Endothelial cell of umbilical vein (primary cell): ENCODE results near the gene MYO18A. TPM values are rescaled to one million over a fixed set of nuclear protein-coding genes. Genes with fewer than 3 reads are reported as not detected.

Experiments
- BruUV-seq: library from RNA; stranded (reverse); fragments of 400-500 nt; replicated peaks from 2 replicates; lab custom pipeline; 2021; lab: Mats Ljungman, UMichigan
- CTCF ChIA-PET: fragments of 300-600, 350-600 bp; sonication (Branson Sonifier 250); formaldehyde crosslinking; loops from one replicate; lab custom pipeline; 2021; ENCODE audit warnings: antibody characterized with exemption, inconsistent platforms; lab: Charles Lee
- POLR2A ChIA-PET: fragments of 300-600, 350-600 bp; sonication (Branson Sonifier 250); formaldehyde crosslinking; loops from one replicate; lab custom pipeline; 2021; ENCODE audit warnings: antibody characterized with exemption, inconsistent platforms; lab: Charles Lee
- DNase-seq: peaks from one replicate; pipeline ENCODE4 v3.0.0-alpha.2; 2011; ENCODE audit warnings: low read depth, low spot score
- FAIRE-seq: peaks from 2 replicates; lab custom pipeline; 2011; peaks lifted over from hg19 to GRCh38; lab: Jason Lieb, UNC
- H2AFZ ChIP-seq: 2 replicates; pipeline ENCODE4 v1.6.0; 2012; ENCODE audit warnings: low read depth, low read length, control low read depth, inconsistent platforms
- H3K27ac ChIP-seq: 2 replicates; pipeline ENCODE4 v1.5.1; 2011; ENCODE audit warnings: low read depth, mild to moderate bottlenecking, control low read depth, low read length, moderate library complexity; ENCODE audit not compliant: insufficient read depth
- H3K27me3 ChIP-seq, 2 experiments: 2 replicates each; pipeline versions ENCODE4 v1.6.0 to v1.6.1; 2011; ENCODE audit warnings: low read length in 2 of 2, mixed read lengths in 1 of 2; ENCODE audit not compliant: control insufficient read depth in 2 of 2, insufficient read depth in 2 of 2
- H3K36me3 ChIP-seq, 2 experiments: 2 replicates in 1 of 2; 3 replicates in 1 of 2; pipeline ENCODE4 v1.5.1; 2011; ENCODE audit warnings: low read length in 2 of 2, mild to moderate bottlenecking in 1 of 2, moderate library complexity in 1 of 2; ENCODE audit not compliant: control insufficient read depth in 2 of 2, insufficient read depth in 2 of 2; ENCODE audit errors: extremely low read depth in 1 of 2
- H3K4me1 ChIP-seq: 3 replicates; pipeline ENCODE4 v1.5.1; 2011; ENCODE audit warnings: mild to moderate bottlenecking, low read length; ENCODE audit not compliant: control insufficient read depth, insufficient read depth; ENCODE audit errors: extremely low read depth
- H3K4me2 ChIP-seq: 2 replicates; pipeline ENCODE4 v1.6.1; 2011; ENCODE audit warnings: low read length, control low read depth, mixed read lengths; ENCODE audit not compliant: insufficient read depth
- H3K4me3 ChIP-seq, 3 experiments: fragments of 200-600 bp in 1 of 3; sonication (generic), shearing (Covaris generic) in 1 of 3; replicated peaks in 1 of 3; 2 replicates each; pipeline ENCODE4 v1.5.1; 2011 to 2016; ENCODE audit warnings: control low read depth in 3 of 3, low read length in 3 of 3, mild to moderate bottlenecking in 2 of 3, inconsistent platforms in 1 of 3, low read depth in 1 of 3, moderate library complexity in 1 of 3; ENCODE audit not compliant: insufficient read depth in 1 of 3
- H3K79me2 ChIP-seq: 2 replicates; pipeline ENCODE4 v1.6.0; 2012; ENCODE audit warnings: low read length, inconsistent platforms; ENCODE audit not compliant: control insufficient read depth, insufficient read depth
- H3K9ac ChIP-seq: replicated peaks from 2 replicates; pipeline ENCODE3; 2011; ENCODE audit warnings: low read length, control low read depth; ENCODE audit not compliant: insufficient read depth; ENCODE audit errors: extremely low read depth
- H3K9me1 ChIP-seq: replicated peaks from 3 replicates; pipeline ENCODE4 v1.6.0; 2011; ENCODE audit warnings: mild to moderate bottlenecking, low read length; ENCODE audit not compliant: control insufficient read depth, insufficient read depth; ENCODE audit errors: extremely low read depth
- H3K9me3 ChIP-seq: replicated peaks from 2 replicates; pipeline ENCODE4 v1.5.1; 2012; ENCODE audit warnings: low read length, inconsistent platforms; ENCODE audit not compliant: control insufficient read depth, insufficient read depth
- H4K20me1 ChIP-seq: replicated peaks from 2 replicates; pipeline ENCODE3; 2011; ENCODE audit warnings: mild to moderate bottlenecking, low read length; ENCODE audit not compliant: control insufficient read depth, insufficient read depth; ENCODE audit errors: extremely low read depth
- CTCF ChIP-seq, 2 donors: IDR thresholded peaks; 1 replicate in 1 of 2; 2 replicates in 1 of 2; pipeline ENCODE4 v1.5.1; 2011; ENCODE audit warnings: low read length in 2 of 2, mild to moderate bottlenecking in 2 of 2, moderate library complexity in 2 of 2, control low read depth in 1 of 2, inconsistent platforms in 1 of 2, low read depth in 1 of 2; ENCODE audit not compliant: insufficient read depth in 1 of 2; ENCODE audit errors: extremely low read depth in 1 of 2
- EZH2 ChIP-seq: IDR thresholded peaks from 2 replicates; pipeline ENCODE4 v1.6.1; 2012; ENCODE audit warnings: borderline replicate concordance, low read depth, mild to moderate bottlenecking, moderate library complexity, low read length, inconsistent platforms; ENCODE audit not compliant: severe bottlenecking
- FOS ChIP-seq: IDR thresholded peaks from 2 replicates; pipeline ENCODE4 v1.6.1; 2011; ENCODE audit warnings: mild to moderate bottlenecking, low read length, moderate library complexity, borderline replicate concordance; ENCODE audit not compliant: insufficient read depth
- GATA2 ChIP-seq: IDR thresholded peaks from 2 replicates; pipeline ENCODE4 v1.7.0; 2011; ENCODE audit warnings: low read depth, mild to moderate bottlenecking, moderate library complexity, mixed read lengths, low read length; ENCODE audit not compliant: insufficient read length, insufficient read depth
- JUN ChIP-seq: IDR thresholded peaks from 2 replicates; pipeline ENCODE4 v1.6.1; 2011; ENCODE audit warnings: borderline replicate concordance, low read depth; ENCODE audit not compliant: insufficient read length, insufficient read depth
- MAX ChIP-seq: IDR thresholded peaks from 2 replicates; pipeline ENCODE4 v1.6.1; 2011; ENCODE audit not compliant: insufficient read depth, insufficient read length
- MYC ChIP-seq: IDR thresholded peaks from one replicate; pipeline ENCODE4 v1.6.1; 2011; ENCODE audit warnings: mild to moderate bottlenecking, low read depth, low read length
- POLR2A ChIP-seq: IDR thresholded peaks from 2 replicates; pipeline ENCODE4 v1.6.1; 2012; ENCODE audit warnings: low read depth, mild to moderate bottlenecking, control low read depth, low read length
- POLR2AphosphoS5 ChIP-seq: IDR thresholded peaks from 2 replicates; pipeline ENCODE4 v1.6.1; 2012; ENCODE audit warnings: low read depth, mild to moderate bottlenecking, control low read depth, low read length, moderate library complexity; ENCODE audit not compliant: insufficient read depth
- dilution Hi-C: fragments of 300-500 bp; cut with MboI; formaldehyde crosslinking; loops from one replicate; pipeline ENCODE4 v1.15.0; 2019; ENCODE audit warnings: low sequenced_read_pairs; ENCODE audit not compliant: extremely low pct_ligation_motif_present
- intact Hi-C: fragments of 100-400 bp; cut with micrococcal nuclease; formaldehyde crosslinking; loops from one replicate; pipeline ENCODE4 v1.10.0; 2022
- polyA plus RNA-seq, 4 experiments: library from polyadenylated mRNA; depleted of rRNA in 3 of 4; stranded (reverse) in 3 of 4; unstranded in 1 of 4; fragments of >200 nt; gene quantifications; 2 replicates each; pipeline versions ENCODE4 v1.2.1 to v1.2.3, GENCODE V29; 2011 to 2012; ENCODE audit warnings: missing spikeins in 1 of 4
- total RNA-seq: library from RNA; stranded (reverse); gene quantifications from 2 replicates; pipeline ENCODE4 v1.2.3, GENCODE V29; 2021

Gene MYO18A
- total and polyA plus RNA-seq, 2 donors (not counting 3 experiments of a cell fraction or from before 2014, with no cell fraction given), result 3.9 to 28.3 TPM

- CTCF ChIA-PET, result interaction anchor here (0.8 to 2.7 kb wide), 3 partner anchors 18 to 129 kb away, joined by 3 to 12 read pairs (median 9); no protein-coding TSS in a partner anchor
- Histone ChIP-seq H3K4me3 (no peak overlapping the region), H3K79me2 (no peaks in the 10 kb centered on the region), H3K9me3 (no peaks in the 10 kb centered on the region), H3K27ac (no peak overlapping the region), H3K4me1 (no peaks in the 10 kb centered on the region), H3K9me1 (no peaks in the 10 kb centered on the region), H2AFZ (no peak overlapping the region), H3K36me3 (peaks cover 0 to 26% of the 10 kb centered on the region in 2 experiments), H3K4me2 (no peak overlapping the region), H3K27me3 (no peaks in the 10 kb centered on the region), H4K20me1 (no peaks in the 10 kb centered on the region), H3K9ac (no peak overlapping the region)
- intact Hi-C loops, result no loop called here
- POLR2A ChIA-PET, result no interaction called here
- dilution Hi-C loops, result no loop called here
- no peak for FAIRE-seq
- no TSS peak for BruUV-seq
- no peak for DNase-seq
- TF ChIP-seq EZH2 (no peak), POLR2A (no peak), CTCF (IDR thresholded peaks at IDR 0.05; ENCODE audit: extremely low read depth in 1 of 2, insufficient read depth in 1 of 2, low read depth in 1 of 2, low read length in 2 of 2) (no peak), GATA2 (no peak), JUN (no peak), MYC (no peak), POLR2AphosphoS5 (no peak), MAX (no peak), FOS (no peak)
Observed at GRCh38 chr17:29094101-29094708, 86.0 kb downstream of the MYO18A start.
